Fibroblast of pulmonary artery (primary cell): ENCODE measurements around the gene VPS4A.

ENCODE experiments used
- DNase-seq: peaks from one replicate; pipeline ENCODE4 v3.0.0-alpha.2; 2010; ENCODE audit warnings: low read depth
- H3K4me3 ChIP-seq: replicated peaks from 2 replicates; pipeline ENCODE4 v1.5.1; 2011; ENCODE audit warnings: low read depth, mild to moderate bottlenecking, control low read depth, low read length, moderate library complexity
- TF ChIP-seq, protein P1 (sequence below): IDR thresholded peaks from 2 replicates; pipeline ENCODE4 v1.5.1; 2011; ENCODE audit warnings: mild to moderate bottlenecking, control low read depth, low read length, inconsistent platforms; ENCODE audit errors: missing control alignments

Gene VPS4A

DNA sequence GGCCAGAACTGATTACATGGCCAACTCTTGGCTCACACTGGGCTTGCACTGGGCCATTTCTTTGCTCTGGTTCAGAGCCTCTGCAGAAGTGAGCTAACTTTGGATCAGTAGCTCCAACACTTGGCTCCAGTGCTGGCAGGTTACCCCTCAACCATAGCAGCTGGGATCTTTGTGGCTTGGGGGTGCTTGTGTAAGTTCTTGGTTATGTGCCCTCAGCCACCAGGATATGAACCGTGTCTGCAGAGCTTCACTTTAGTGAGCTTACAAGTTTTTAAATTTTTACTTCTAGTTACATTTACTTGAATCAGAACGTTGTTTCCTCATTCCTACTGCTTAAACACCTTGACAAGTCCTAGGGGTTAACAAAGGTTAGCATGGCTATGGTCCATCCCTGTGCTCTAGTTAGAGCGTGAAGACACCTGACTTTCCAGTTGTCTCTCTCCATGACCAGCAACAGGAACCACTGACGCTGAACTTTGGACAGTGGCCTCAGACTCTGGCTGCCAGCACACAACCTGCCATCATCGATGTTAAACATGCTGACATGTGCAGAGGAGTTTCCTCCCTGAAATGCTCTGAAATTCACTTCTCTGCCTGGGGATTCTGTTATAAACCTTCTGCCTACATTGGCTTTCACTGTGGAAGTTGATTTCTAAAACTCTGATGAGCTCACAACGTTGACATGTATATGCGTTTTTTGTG, 15.2 kb downstream of the VPS4A start:
- TF ChIP-seq, protein P1, sequence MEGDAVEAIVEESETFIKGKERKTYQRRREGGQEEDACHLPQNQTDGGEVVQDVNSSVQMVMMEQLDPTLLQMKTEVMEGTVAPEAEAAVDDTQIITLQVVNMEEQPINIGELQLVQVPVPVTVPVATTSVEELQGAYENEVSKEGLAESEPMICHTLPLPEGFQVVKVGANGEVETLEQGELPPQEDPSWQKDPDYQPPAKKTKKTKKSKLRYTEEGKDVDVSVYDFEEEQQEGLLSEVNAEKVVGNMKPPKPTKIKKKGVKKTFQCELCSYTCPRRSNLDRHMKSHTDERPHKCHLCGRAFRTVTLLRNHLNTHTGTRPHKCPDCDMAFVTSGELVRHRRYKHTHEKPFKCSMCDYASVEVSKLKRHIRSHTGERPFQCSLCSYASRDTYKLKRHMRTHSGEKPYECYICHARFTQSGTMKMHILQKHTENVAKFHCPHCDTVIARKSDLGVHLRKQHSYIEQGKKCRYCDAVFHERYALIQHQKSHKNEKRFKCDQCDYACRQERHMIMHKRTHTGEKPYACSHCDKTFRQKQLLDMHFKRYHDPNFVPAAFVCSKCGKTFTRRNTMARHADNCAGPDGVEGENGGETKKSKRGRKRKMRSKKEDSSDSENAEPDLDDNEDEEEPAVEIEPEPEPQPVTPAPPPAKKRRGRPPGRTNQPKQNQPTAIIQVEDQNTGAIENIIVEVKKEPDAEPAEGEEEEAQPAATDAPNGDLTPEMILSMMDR: no peak
- no peak overlapping the region for H3K4me3 ChIP-seq
- DNase-seq: no peak

DNA sequence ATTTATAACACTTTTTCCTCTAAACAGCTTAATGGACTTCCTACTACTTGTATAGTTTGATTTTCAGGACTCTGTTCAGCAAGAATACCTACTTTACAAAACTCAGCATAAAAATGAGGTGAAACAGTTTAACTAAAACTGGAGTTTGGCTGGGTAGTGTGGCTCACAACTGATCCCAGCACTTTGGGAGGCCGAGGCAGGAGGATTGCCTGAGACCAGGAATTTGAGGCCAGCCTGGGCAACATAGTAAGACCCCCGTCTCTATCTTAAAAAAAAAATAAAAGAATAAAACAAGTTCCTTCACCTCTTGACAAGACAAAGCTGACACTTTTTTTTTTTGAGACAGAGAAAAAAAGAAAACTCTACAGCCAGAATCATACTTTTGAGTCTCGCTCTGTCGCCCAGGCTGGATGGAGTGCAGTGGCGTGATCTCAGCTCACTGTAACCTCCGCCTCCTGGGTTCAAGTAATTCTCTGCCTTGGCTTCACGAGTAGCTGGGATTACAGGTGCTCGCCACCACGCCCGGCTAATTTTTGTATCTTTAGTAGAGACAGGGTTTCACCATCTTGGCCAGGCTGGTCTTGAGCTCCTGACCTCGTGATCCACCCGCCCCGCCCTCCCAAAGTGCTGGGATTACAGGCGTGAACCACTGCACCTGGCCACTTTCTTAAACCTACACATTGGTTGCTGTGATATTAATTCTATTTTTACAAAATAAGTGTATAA, 16.6 kb downstream of the VPS4A start:
- TF ChIP-seq, protein P1: no peak
- DNase-seq: no peak
- H3K4me3 ChIP-seq: no peak overlapping the region

DNA sequence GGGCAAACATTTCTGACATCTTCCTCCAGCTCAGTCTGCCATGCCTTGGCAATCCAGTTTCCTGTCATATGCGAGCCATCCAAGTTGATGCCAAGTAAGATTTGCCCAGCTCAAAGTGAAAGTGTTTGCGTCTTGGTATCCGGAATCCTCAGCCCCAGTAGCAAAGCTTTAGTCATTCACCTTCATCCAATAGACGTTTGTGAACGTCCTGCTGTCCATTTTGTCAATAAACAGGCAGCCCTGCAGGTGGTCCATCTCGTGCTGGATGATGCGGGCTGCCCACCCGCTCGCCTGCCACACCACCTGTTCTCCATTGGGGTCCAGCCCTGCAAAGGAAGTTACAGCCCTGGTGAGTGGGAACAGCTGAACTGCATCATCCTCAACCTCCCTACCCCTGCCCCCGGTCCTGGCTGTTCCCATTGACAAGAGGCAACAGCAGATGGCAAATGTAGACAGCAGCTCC, 17.7 kb downstream of the VPS4A start:
- TF ChIP-seq, protein P1: no peak
- peak overlapping the region; percentile 69 for H3K4me3 ChIP-seq

DNA sequence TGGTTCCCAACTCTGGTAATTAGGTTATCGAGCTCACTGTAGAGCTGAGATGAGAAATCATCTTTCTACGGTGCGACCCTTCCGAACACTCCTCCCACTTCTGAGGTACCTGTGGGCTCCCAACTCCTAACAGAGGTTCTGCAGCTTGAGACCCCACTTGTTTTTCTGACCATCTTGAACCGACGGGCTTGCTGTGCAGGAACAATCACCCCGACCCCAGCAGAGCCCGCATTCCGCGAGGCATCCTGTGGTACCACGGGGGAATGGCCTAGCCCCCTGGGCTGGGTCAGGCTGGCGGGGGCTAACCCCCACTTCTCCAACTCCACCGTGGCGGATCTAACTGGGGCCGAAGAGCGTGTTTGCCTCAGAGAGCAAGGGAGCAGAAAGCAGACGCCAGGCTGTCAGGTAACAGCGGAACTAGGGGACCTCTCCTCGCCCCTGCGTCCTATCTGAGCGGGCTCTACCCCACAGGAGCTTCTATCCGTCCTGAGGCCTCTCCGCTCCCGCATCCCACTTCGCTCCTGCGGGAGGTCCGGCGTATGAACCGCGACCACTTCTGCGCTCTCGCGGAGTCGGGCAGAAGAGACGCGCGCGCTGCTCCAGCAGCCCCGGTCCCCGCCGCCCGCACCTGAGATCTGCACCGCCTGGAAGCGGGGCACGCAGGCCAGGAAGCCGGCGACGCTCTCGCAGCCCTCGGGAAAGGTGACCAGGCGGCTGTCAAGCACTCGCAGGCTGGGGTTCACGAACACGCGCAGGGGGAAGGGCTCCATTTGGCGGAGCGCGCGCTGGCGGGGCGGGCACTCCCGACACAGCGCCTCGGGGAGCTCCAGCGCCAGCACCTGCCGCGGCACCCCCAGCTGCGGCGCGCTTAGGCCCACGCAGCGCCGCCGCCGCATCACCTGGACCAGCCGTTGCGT, 18.5 kb downstream of the VPS4A start:
- H3K4me3 ChIP-seq: peak overlapping the region; percentile 69
- DNase-seq: peak; percentile 17

More for the DNA sequence above, 17.7 kb downstream of the VPS4A start:
- DNase-seq: peak; percentile 13

DNA sequence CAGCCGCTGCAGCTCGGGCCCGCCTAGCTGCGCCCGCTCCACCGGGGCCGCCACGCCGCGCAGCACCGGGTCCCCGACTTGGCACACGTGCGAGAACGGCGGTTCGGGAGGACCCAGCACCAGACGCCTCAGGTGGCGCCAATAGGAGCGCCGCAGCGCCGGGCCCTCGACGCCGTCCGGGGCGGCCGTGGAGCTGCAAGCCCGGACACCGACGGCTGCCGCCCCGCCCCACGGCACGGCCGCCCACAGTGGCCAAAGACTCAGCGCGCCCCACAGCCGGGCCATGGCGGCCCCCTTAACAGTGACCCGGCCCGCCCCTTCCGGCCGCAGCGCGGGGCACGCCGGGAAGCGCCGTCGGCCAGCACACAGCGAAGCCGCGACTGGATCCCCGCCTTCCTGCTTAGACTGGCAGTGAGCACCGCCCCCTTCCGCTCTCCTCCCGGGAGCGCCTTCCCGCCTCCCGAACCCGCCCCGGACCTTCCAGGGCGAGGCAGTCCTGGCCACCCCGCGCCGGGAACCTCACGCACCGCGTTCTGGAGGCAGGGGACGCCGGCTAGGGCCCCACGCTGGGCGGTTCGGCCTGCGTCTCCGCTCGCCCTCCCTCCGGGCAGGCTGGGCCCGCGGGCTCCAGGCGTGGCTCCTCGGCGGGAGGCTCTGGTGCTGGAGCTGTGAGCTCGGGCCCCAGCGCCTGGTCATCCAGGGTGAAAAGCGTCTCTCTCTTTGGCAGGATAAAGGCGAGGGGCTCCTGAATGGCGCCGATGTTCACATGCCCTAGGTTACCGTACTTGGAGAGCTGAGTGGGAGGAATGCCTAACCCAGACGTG, 19.3 kb downstream of the VPS4A start, which contains the start of gene PDF:
TSS of gene PDF (minus strand) at position 303 of the 824 bp plus-strand sequence. CDS start at position 285, 18 bp downstream.
- TF ChIP-seq, protein P1: no peak
- peak within 1 kb of the TSS; percentile 69 for H3K4me3 ChIP-seq
- peak; percentile 92 for DNase-seq

More for the DNA sequence above, 18.5 kb downstream of the VPS4A start:
- TF ChIP-seq, protein P1: no peak

DNA sequence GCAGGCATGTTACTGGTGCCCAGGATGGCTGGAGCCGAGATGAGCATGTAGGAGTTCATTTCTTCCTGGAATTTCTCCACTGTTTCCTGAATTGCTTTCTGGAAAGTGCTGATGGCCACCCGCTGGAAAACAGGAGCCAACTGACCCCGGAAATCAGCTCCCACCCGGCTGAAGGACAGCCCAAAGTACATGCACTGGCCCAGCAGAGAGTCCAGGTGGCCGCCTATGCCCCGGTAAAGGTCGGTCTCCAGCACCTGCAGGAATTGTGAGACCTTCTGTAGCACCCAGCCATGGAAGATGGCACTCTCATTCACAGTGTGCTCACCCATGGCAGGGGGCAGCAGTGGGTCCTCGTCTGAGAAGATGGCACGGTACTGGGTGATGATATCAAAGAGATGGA, 23.5 kb downstream of the VPS4A start:
- TF ChIP-seq, protein P1: no peak
- no peak overlapping the region for H3K4me3 ChIP-seq
- no peak for DNase-seq
